Naive B cell (primary cell): Measurements from ENCODE around the gene RANBP6. TPM values are rescaled to one million over a fixed set of nuclear protein-coding genes. Genes with fewer than 3 reads are reported as not detected.
"Not testable (repeated sequence)": the region's sequence is repeated elsewhere in the genome, so short reads cannot be mapped to it uniquely, and the experiment has no call there.

ENCODE experiments used
- ATAC-seq, 2 donors: fragments of 150-1000 bp; cut with Tn5 transposase; 2 replicates each; pipeline ENCODE4 v1.10.0; 2021; ENCODE audit warnings: low read depth in 2 of 2, mild to moderate bottlenecking in 2 of 2, moderate library complexity in 2 of 2
- DNase-seq: peaks from one replicate; pipeline ENCODE4 v3.0.0; 2022
- H3K27ac Mint-ChIP-seq, 6 donors: one replicate each; pipeline ENCODE4 v1.8.0; 2020 to 2022; ENCODE audit warnings: mild to moderate bottlenecking in 6 of 6, mixed read lengths in 6 of 6, moderate library complexity in 5 of 6, inconsistent platforms in 2 of 6
- H3K27me3 Mint-ChIP-seq, 3 donors: one replicate each; pipeline ENCODE4 v1.8.0; 2021 to 2022; ENCODE audit warnings: mixed read lengths in 3 of 3, mild to moderate bottlenecking in 1 of 3
- H3K36me3 Mint-ChIP-seq, 2 donors: one replicate each; pipeline ENCODE4 v1.8.0; 2020 to 2022; ENCODE audit warnings: mixed read lengths in 2 of 2, inconsistent platforms in 1 of 2, mild to moderate bottlenecking in 1 of 2
- H3K4me1 Mint-ChIP-seq, 3 donors: one replicate each; pipeline ENCODE4 v1.8.0; 2020 to 2022; ENCODE audit warnings: mixed read lengths in 3 of 3, inconsistent platforms in 1 of 3, mild to moderate bottlenecking in 1 of 3, moderate library complexity in 1 of 3
- H3K4me3 Mint-ChIP-seq, 8 donors: one replicate each; pipeline ENCODE4 v1.8.0; 2020 to 2022; ENCODE audit warnings: mild to moderate bottlenecking in 8 of 8, mixed read lengths in 8 of 8, moderate library complexity in 8 of 8, inconsistent platforms in 2 of 8
- H3K9me3 Mint-ChIP-seq, 7 donors: one replicate each; pipeline ENCODE4 v1.8.0; 2020 to 2022; ENCODE audit warnings: mixed read lengths in 7 of 7, mild to moderate bottlenecking in 5 of 7, inconsistent platforms in 2 of 7, moderate library complexity in 1 of 7
- polyA plus RNA-seq, 6 donors: library from polyadenylated mRNA; unstranded; fragments of 300-500 nt; fragmentation: Illumina TruSeq; gene quantifications; one replicate each; pipeline ENCODE4 v1.2.3, GENCODE V29; 2021; ENCODE audit warnings: low read depth in 6 of 6

The RANBP6 gene
- 10 to 100 TPM; 16.4 to 22.8 (median 20.4) TPM for polyA plus RNA-seq

DNA sequence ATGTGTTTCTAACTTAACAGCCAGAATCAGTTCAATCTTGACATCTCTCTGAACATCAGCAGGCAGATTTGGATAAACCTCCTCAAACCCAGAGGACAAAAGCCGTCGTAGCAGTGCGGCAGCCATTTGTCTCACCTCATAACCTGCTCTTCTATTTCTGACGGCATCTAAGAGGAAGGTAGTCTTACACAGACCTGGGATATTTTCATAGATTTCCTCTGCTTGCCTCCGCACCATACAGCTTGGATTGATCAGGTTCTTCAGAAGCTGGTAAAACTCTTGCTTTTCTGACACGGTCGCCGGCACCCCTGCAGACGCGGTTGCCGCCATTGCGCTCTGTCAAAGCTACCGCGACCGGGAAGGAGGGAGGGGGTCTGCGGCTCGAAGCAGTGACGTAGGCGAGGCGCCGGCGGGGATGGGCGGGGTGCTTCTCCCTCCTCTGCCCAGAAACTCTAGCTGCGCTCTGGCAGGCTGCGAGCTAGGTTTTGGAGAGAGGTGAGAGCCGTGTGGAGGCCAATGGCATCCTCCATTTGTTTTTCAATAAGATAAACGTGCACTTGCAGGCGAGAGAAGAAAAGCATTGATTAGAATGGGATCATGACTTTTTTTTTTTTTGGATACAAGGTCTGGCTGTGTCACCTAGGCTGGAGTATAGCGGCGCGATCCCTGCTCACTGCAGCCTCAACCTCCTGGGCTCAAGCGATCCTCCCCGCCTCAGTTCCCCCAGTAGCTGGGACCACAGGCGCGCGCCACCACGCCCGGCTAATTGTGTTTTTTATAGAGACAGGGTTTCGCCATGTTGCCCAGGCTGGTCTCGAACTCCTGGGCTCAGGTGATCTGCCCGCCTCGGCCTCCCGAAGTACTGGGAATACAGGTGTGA, at the start of gene RANBP6:
Gene RANBP6, minus strand, starts transcription at position 347 of the 880 bp plus-strand sequence. Its CDS starts 17 bp downstream, at position 330.
- peak within 1 kb of the TSS; percentile 79 to 99 (median 97) for H3K27ac Mint-ChIP-seq
- H3K36me3 Mint-ChIP-seq: peaks cover 12 to 23% of the 10 kb centered on the region in 2 donors
- peaks cover 21 to 23% (median 22%) of the 10 kb centered on the region in 3 donors for H3K4me1 Mint-ChIP-seq
- DNase-seq (peak; percentile 86), ATAC-seq (peak; percentile 99 to 100)
- H3K27me3 Mint-ChIP-seq: peaks cover 0 to 2% (median 0%) of the 10 kb centered on the region in 3 donors
- peak within 1 kb of the TSS; percentile 96 to 99 (median 97) for H3K4me3 Mint-ChIP-seq
- H3K9me3 Mint-ChIP-seq: peaks cover 0 to 12% (median 4%) of the 10 kb centered on the region in 7 donors

DNA sequence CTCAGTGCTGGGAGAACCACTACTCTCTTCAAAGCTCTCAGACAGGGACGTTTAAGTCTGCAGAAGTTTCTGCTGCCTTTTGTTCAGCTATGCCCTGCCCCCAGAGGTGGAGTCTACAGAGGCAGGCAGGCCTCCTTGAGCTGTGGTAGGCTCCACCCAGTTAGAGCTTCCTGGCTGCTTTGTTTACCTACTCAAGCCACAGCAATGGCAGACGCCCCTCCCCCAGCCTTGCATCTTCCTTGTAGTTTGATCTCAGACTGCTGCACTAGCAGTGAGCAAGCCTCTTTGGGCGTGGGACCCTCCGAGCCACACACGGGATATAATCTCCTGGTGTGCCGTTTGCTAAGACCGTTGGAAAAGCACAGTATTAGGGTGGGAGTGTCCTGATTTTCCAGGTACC, 47.7 kb upstream of the RANBP6 start:
- ATAC-seq, H3K27ac Mint-ChIP-seq, H3K4me1 Mint-ChIP-seq, H3K9me3 Mint-ChIP-seq, H3K4me3 Mint-ChIP-seq, DNase-seq: not testable (repeated sequence)
- Mint-ChIP-seq H3K36me3 (peaks cover 8 to 11% of the 10 kb centered on the region in 2 donors), H3K27me3 (peaks cover 8 to 42% (median 40%) of the 10 kb centered on the region in 3 donors)

DNA sequence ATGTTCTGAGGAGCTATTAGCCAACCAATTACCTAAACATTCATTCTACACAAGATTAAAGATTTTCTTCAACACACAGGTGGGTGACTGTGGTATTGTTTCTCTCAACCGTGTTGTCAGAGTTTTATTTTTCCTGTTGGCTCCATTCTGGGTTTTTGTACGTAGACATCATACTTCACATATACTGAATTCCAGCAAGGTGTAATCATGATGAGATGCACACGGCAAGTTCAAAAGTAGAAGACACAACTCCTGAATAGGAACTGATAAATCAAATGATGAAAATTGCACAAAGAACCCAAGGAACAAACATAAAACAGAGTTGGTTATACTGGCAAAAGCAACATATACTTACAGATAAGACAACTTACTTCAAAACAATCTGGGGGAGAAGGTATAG, 40.2 kb upstream of the RANBP6 start:
- Mint-ChIP-seq H3K27ac (no peak overlapping the region), H3K9me3 (peaks cover 0 to 5% (median 0%) of the 10 kb centered on the region in 7 donors), H3K4me1 (peaks cover 5 to 16% (median 11%) of the 10 kb centered on the region in 3 donors), H3K4me3 (no peak overlapping the region), H3K27me3 (peaks cover 5 to 8% (median 5%) of the 10 kb centered on the region in 3 donors), H3K36me3 (no peaks in the 10 kb centered on the region)
- DNase-seq (no peak), ATAC-seq (no peak)

DNA sequence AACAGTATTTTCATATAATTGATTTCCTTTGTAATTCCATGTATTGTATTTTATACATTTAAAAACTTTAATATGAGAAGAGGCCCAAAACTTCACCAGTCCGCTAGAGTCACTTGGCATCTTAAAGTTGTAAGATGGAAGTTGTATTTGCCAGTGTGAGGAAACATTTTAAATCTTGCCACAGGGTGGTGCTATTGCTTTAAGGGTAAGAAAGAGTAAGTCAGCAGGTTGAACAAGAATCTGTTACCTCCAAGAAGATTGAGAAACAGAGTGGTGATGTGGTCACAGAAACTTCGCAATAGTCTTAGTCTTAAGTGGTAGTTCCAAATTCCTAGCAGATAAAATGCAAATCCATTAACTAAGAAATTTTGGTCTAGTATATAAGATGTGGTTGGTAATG, 39.8 kb upstream of the RANBP6 start:
- no peak overlapping the region for H3K4me3 Mint-ChIP-seq
- DNase-seq (peak; percentile 49), ATAC-seq (peak; percentile 59 to 63)
- no peaks in the 10 kb centered on the region for H3K36me3 Mint-ChIP-seq
- peaks cover under 1 to 8% (median under 1%) of the 10 kb centered on the region in 3 donors for H3K27me3 Mint-ChIP-seq
- no peak overlapping the region for H3K27ac Mint-ChIP-seq
- H3K4me1 Mint-ChIP-seq: peaks cover 5 to 16% (median 12%) of the 10 kb centered on the region in 3 donors
- peaks cover 0 to 5% (median 0%) of the 10 kb centered on the region in 7 donors for H3K9me3 Mint-ChIP-seq

DNA sequence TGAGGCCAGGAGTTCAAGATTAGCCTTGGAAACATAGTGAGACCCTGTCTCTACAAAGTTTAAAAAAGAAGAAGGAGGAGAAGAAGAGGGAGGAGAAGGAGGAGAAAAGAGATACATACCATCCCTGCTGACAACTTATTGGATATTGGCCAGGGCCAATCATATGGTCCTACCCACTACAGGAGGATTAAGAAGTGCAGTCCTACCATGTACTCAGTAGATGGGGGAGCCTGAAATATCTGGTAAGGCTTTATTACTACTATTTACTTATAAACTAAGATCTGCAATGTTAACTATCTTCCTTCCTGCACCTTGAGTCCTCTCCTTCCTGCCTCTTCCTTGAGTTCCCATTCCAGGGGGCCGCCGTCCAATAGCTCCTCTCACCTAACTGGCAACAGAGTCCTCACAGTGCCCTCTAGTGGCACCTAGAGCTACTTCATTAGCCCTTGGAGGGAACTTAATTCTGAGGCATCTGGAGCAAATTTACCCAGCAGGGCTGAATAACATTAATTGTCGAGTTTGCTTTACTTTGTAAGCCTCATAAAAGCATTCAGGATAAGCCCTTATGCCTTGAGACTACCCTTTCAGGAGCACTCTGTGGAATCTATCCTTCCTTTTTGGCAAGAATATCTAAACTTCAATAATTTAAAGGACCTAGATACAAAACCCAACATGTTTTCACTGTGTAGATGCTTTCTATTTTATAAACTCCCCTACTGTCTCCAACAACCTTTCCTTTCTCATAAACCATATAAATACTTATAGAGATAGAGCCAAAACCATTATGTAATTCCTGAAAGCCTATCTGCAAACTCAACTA, 39.1 kb upstream of the RANBP6 start:
- Mint-ChIP-seq H3K27ac (peak overlapping the region in 2 of 6 donors; percentile 57 to 74), H3K9me3 (peaks cover 0 to 2% (median 0%) of the 10 kb centered on the region in 7 donors), H3K4me3 (no peak overlapping the region), H3K4me1 (peaks cover 5 to 21% (median 16%) of the 10 kb centered on the region in 3 donors), H3K27me3 (peaks cover 0 to 4% (median 0%) of the 10 kb centered on the region in 3 donors), H3K36me3 (no peaks in the 10 kb centered on the region)
- ATAC-seq (peak; percentile 64 to 72), DNase-seq (peak; percentile 47)

DNA sequence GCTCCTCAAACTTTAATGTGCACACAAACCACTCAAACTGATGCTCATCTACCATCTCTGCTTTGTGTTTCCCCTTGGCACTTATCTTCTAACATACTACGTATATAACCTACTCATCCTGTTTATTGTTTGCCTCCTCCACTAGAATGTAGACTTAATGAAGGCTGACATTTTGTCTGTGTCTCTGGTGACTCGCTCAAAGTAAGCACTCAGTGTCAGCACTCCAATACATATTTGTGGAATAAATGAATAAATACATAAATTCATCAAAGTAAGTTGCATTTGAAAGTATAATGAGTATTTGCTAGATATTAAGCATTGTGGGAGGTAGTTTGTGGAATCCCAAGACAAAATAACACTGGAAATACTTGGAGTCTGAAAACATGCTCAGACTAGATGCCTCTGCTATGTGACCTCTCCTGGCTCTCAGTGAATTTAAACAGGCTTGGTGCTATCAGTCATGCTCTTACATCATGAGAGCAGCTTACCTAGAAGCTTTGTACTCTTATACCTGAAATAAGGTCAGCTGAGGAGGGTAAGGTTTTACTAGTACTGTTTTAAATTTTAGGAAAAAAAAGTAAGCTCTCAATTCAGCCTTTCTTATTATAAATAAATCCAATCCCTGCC, 37.0 kb upstream of the RANBP6 start:
- H3K27ac Mint-ChIP-seq: peak overlapping the region in 1 of 6 donors; percentile 12
- peaks cover 1 to 9% (median 2%) of the 10 kb centered on the region in 3 donors for H3K27me3 Mint-ChIP-seq
- ATAC-seq (no peak), DNase-seq (no peak)
- no peak overlapping the region for H3K4me3 Mint-ChIP-seq
- no peaks in the 10 kb centered on the region for H3K36me3 Mint-ChIP-seq
- H3K4me1 Mint-ChIP-seq: peaks cover 5 to 21% (median 16%) of the 10 kb centered on the region in 3 donors
- no peaks in the 10 kb centered on the region for H3K9me3 Mint-ChIP-seq

DNA sequence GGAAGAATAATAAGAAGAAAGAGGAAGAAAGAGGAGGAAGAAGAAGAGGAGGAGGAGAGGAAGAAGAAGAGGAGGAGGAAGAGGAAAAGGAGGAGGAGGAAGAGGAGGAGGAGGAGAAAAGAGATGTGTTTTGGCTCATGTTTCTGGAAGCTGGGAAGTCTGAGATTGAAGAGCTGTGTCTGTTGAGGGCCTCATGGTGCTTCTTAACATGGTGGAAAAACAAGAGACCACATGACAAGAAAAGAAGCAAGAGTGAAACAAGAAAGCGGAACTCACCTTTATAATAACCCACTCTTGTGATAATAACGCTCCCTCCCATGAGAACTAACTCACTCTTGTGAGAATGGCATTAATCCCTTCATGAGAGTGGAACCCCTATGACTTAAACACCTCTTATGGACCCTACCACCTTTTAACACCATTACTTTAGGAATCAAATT, 36.1 kb upstream of the RANBP6 start:
- Mint-ChIP-seq H3K9me3 (no peaks in the 10 kb centered on the region), H3K27me3 (peaks cover 7 to 13% (median 8%) of the 10 kb centered on the region in 3 donors), H3K4me1 (peaks cover 5 to 21% (median 16%) of the 10 kb centered on the region in 3 donors), H3K27ac (peak overlapping the region in 3 of 6 donors; percentile 8 to 75 (median 56)), H3K4me3 (no peak overlapping the region), H3K36me3 (no peaks in the 10 kb centered on the region)
- ATAC-seq: peak; percentile 66 to 76
- peak; percentile 22 for DNase-seq

DNA sequence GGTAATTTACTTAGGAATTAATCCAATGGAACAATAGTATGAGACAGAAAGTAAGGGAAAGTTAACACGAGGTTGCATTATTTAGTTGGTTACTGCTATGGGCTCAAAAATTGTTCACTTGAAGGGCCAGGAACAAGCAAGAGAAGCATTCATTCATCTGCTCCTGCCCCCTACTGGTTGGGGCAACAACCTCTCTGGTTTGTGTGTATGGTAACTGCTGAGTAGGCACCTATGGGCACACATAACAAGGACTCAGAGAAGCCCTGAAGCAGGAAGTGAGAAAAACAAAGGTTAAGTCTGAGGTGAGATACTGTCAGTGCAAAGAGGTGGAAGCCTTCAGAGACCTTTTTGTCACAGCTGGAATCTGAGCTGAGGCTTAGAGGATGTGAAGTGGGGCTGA, 34.4 kb upstream of the RANBP6 start:
- DNase-seq: no peak
- Mint-ChIP-seq H3K36me3 (no peaks in the 10 kb centered on the region), H3K4me1 (peaks cover 5 to 21% (median 16%) of the 10 kb centered on the region in 3 donors), H3K27ac (no peak overlapping the region), H3K27me3 (peaks cover 8 to 21% (median 17%) of the 10 kb centered on the region in 3 donors), H3K9me3 (no peaks in the 10 kb centered on the region), H3K4me3 (peak overlapping the region in 1 of 8 donors; percentile 51)
- peak; percentile 55 to 60 for ATAC-seq

DNA sequence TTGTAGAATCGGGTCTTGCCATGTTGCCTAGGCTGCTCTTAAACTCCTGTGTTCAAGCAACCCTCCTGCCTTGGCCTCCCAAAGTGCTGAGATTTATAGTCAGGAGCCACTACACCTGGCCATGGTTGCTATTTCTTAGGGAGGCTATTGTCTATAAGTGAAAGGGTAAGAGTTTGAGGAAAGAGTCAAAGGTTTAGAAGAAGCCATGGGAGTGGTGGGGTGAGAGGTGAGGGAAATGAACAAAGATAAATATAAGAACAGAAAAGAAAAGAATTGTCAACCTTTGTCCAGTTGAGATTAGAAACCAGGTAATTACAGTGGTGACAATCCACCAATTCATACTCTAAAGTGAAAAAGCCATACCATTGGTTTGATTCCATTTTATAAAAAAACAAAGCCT, 32.6 kb upstream of the RANBP6 start:
- Mint-ChIP-seq H3K4me3 (no peak overlapping the region), H3K9me3 (no peaks in the 10 kb centered on the region), H3K27ac (no peak overlapping the region), H3K27me3 (peaks cover 8 to 17% (median 17%) of the 10 kb centered on the region in 3 donors), H3K36me3 (no peaks in the 10 kb centered on the region), H3K4me1 (peaks cover 5 to 16% (median 13%) of the 10 kb centered on the region in 3 donors)
- no peak for ATAC-seq
- no peak for DNase-seq

DNA sequence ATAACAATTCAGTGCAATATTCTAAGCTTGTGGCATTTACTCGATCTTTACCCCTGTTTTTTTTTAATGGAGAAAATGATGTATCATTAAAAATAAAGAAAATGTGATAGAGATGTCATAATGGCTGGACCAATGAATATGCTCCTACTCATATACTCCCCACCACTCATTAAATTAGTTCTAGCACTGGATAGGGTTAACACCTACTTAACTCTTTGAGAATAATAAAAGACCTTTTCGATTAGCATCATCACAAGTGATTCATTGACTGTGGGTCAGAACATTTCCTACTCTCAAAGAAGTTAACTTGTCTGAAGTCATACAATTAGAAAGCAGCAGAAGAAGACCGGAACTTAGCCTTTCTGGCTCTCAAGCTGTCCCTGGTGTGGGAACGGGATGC, 31.6 kb upstream of the RANBP6 start:
- ATAC-seq (no peak), DNase-seq (no peak)
- Mint-ChIP-seq H3K27ac (peak overlapping the region in 1 of 6 donors; percentile 72), H3K36me3 (no peaks in the 10 kb centered on the region), H3K4me3 (no peak overlapping the region), H3K4me1 (peaks cover 5 to 15% (median 13%) of the 10 kb centered on the region in 3 donors), H3K27me3 (peaks cover 12 to 17% (median 17%) of the 10 kb centered on the region in 3 donors), H3K9me3 (no peaks in the 10 kb centered on the region)

DNA sequence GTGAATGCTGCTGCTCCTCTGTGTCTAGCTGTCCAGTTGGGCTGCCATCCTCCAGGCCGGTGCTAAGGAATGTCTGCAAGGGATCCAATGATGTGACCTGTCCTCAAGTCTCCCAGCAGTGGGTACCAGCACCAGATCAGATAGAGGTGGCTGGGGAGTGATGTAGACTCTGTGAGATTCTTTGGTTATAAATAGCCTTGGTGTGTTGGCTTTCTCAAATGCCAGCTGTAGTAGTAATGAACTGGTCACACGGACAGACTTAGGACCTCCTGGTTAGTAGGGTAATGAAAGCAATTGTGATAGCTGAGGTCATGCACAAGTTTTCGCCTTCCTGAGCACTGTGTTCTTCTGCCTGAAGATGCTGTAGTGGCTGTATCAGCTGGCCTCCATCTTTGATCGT, 29.9 kb upstream of the RANBP6 start:
- H3K27ac Mint-ChIP-seq: no peak overlapping the region
- H3K9me3 Mint-ChIP-seq: no peaks in the 10 kb centered on the region
- peaks cover 17 to 25% (median 25%) of the 10 kb centered on the region in 3 donors for H3K27me3 Mint-ChIP-seq
- no peaks in the 10 kb centered on the region for H3K36me3 Mint-ChIP-seq
- ATAC-seq (no peak), DNase-seq (no peak)
- H3K4me3 Mint-ChIP-seq: no peak overlapping the region
- peaks cover 5% of the 10 kb centered on the region in 3 donors for H3K4me1 Mint-ChIP-seq

DNA sequence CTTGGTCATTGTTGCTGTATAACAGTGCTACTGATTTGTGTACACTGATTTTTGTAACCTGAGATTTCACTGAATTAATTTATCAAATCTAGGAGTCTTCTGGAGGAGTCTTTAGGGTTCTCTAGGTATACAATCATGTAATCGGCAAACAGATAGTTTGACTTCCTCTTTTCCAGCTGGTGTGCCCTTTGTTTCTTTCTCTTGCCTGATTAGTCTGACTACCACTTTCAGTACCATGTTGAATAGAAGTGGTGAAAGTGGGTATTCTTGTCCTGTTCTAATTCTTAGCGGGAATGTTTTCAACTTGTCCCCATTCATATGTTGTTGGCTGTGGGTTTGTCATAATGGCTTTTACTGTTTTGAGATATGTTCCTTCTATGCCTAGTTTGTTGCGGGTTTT, 24.7 kb upstream of the RANBP6 start:
- H3K27ac Mint-ChIP-seq: no peak overlapping the region
- peak; percentile 35 to 39 for ATAC-seq
- H3K27me3 Mint-ChIP-seq: peaks cover 0 to 25% (median 24%) of the 10 kb centered on the region in 3 donors
- H3K4me1 Mint-ChIP-seq: peaks cover 0 to 5% (median 0%) of the 10 kb centered on the region in 3 donors
- DNase-seq: no peak
- H3K4me3 Mint-ChIP-seq: no peak overlapping the region
- H3K9me3 Mint-ChIP-seq: no peaks in the 10 kb centered on the region
- no peaks in the 10 kb centered on the region for H3K36me3 Mint-ChIP-seq

DNA sequence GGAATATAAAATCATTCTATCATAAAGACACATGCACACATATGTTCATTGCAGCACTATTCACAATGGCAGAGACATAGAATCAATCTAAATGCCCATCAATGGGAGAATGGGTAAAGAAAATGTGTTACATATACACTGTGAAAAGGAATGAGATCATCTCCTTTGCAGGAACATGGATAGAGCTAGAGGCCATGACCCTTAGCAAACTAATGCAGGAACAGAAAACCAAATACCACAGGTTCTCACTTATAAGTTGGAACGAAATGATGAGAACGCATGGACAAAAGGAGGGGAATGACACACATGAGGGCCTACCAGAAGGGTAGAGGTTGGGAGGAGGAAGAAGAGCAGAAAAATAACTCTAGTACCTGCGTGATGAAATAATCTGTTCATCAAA, 21.0 kb upstream of the RANBP6 start:
- Mint-ChIP-seq H3K27ac (no peak overlapping the region), H3K4me1 (peaks cover 0 to 3% (median 0%) of the 10 kb centered on the region in 3 donors), H3K36me3 (no peaks in the 10 kb centered on the region)

More for the DNA sequence above, 21.0 kb upstream of the RANBP6 start:
- Mint-ChIP-seq H3K4me3 (no peak overlapping the region), H3K9me3 (no peaks in the 10 kb centered on the region), H3K27me3 (peaks cover 5 to 32% (median 29%) of the 10 kb centered on the region in 3 donors)
- no peak for ATAC-seq
- no peak for DNase-seq
